Uterus (tissue), 4 donors: ENCODE data around the gene SERPINA5. TPM values are rescaled to one million over a fixed set of nuclear protein-coding genes. Genes with fewer than 3 reads are reported as not detected.
"Not testable (repeated sequence)": the region's sequence is repeated elsewhere in the genome, so short reads cannot be mapped to it uniquely, and the experiment has no call there.

Source experiments
- DNase-seq, 2 donors: peaks; one replicate each; pipeline ENCODE4 v3.0.0-alpha.2; 2019 to 2020
- H3K27ac ChIP-seq, 2 donors: fragments of 200-600 bp; sonication (generic); 1 replicate in 1 of 2; 2 replicates in 1 of 2; pipeline ENCODE4 v1.5.1; 2016 to 2018
- H3K27me3 ChIP-seq, 2 donors: fragments of 200-600 bp; sonication (generic); one replicate each; pipeline ENCODE4 v1.5.1; 2018 to 2019; ENCODE audit warnings: control low read depth in 1 of 2
- H3K36me3 ChIP-seq, 2 donors: fragments of 200-600 bp; sonication (generic); one replicate each; pipeline ENCODE4 v1.5.1; 2019; ENCODE audit warnings: control low read depth in 1 of 2
- H3K4me1 ChIP-seq, 2 donors: fragments of 200-600 bp; sonication (generic); one replicate each; pipeline ENCODE4 v1.5.1; 2018 to 2019; ENCODE audit warnings: control low read depth in 1 of 2
- H3K4me3 ChIP-seq, 2 donors: fragments of 200-600 bp; sonication (generic); 1 replicate in 1 of 2; 2 replicates in 1 of 2; pipeline ENCODE4 v1.5.1; 2018 to 2019; ENCODE audit warnings: mild to moderate bottlenecking in 1 of 2
- H3K9me3 ChIP-seq, 2 donors: fragments of 200-600 bp; sonication (generic); one replicate each; pipeline ENCODE4 v1.5.1; 2019; ENCODE audit warnings: control low read depth in 1 of 2
- POLR2A ChIP-seq, 2 donors: fragments of 450-650 bp; IDR thresholded peaks; one replicate each; pipeline ENCODE4 v1.6.1; 2016; ENCODE audit warnings: antibody characterized with exemption in 2 of 2, mild to moderate bottlenecking in 1 of 2, moderate library complexity in 1 of 2
- intact Hi-C: fragments of 100-400 bp; cut with DNase I; formaldehyde crosslinking; loops from one replicate; pipeline ENCODE4 v1.15.1; 2023; ENCODE audit warnings: low total_unique reads
- total RNA-seq, 4 donors: library from RNA; depleted of rRNA in 3 of 4; stranded (reverse); fragments of >200 nt in 3 of 4; gene quantifications; one replicate each; pipeline versions ENCODE4 v1.1.0 to v1.2.4, GENCODE V29; 2014 to 2023
- TF ChIP-seq, protein P1 (sequence below), 4 experiments: fragments of 200-600 bp in 2 of 4; fragments of 450-650 bp in 2 of 4; sonication (generic) in 2 of 4; IDR thresholded peaks; one replicate each; pipeline ENCODE4 v1.5.1; 2016 to 2019; ENCODE audit warnings: antibody characterized with exemption in 4 of 4, mild to moderate bottlenecking in 2 of 4, moderate library complexity in 1 of 4
- donor health status: DM: yes; HTN: yes; CAD: no.

SERPINA5 gene
- total RNA-seq, 4 donors from 2014 or later = under 0.01 to 19.6 (median 3.2) TPM

- TF ChIP-seq, protein P1, sequence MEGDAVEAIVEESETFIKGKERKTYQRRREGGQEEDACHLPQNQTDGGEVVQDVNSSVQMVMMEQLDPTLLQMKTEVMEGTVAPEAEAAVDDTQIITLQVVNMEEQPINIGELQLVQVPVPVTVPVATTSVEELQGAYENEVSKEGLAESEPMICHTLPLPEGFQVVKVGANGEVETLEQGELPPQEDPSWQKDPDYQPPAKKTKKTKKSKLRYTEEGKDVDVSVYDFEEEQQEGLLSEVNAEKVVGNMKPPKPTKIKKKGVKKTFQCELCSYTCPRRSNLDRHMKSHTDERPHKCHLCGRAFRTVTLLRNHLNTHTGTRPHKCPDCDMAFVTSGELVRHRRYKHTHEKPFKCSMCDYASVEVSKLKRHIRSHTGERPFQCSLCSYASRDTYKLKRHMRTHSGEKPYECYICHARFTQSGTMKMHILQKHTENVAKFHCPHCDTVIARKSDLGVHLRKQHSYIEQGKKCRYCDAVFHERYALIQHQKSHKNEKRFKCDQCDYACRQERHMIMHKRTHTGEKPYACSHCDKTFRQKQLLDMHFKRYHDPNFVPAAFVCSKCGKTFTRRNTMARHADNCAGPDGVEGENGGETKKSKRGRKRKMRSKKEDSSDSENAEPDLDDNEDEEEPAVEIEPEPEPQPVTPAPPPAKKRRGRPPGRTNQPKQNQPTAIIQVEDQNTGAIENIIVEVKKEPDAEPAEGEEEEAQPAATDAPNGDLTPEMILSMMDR (IDR thresholded peaks at IDR 0.05) = no peak
- TF ChIP-seq POLR2A (IDR thresholded peaks at IDR 0.05) = no peak
- Histone ChIP-seq H3K9me3 (no peaks in the 10 kb centered on the region), H3K4me1 (peaks cover 5 to 6% of the 10 kb centered on the region in 2 donors), H3K4me3 (no peak overlapping the region), H3K36me3 (no peaks in the 10 kb centered on the region), H3K27ac (peak overlapping the region; percentile 72 to 73), H3K27me3 (no peaks in the 10 kb centered on the region)
- DNase-seq = no peak
- intact Hi-C loops = no loop called here
Measured at GRCh38 chr14:94602722-94603121, 21.5 kb downstream of the SERPINA5 start.

- no peaks in the 10 kb centered on the region for H3K36me3 ChIP-seq
- intact Hi-C loops = no loop called here
- no peak for TF ChIP-seq POLR2A (IDR thresholded peaks at IDR 0.05)
- TF ChIP-seq, protein P1 (IDR thresholded peaks at IDR 0.05) = no peak
- no peak for DNase-seq
- no peaks in the 10 kb centered on the region for H3K27me3 ChIP-seq
- H3K9me3 ChIP-seq = no peaks in the 10 kb centered on the region
- no peak overlapping the region for H3K27ac ChIP-seq
- H3K4me1 ChIP-seq = peaks cover 0 to 5% of the 10 kb centered on the region in 2 donors
- no peak overlapping the region for H3K4me3 ChIP-seq
Measured at GRCh38 chr14:94605361-94605760, 24.1 kb downstream of the SERPINA5 start.

DNA sequence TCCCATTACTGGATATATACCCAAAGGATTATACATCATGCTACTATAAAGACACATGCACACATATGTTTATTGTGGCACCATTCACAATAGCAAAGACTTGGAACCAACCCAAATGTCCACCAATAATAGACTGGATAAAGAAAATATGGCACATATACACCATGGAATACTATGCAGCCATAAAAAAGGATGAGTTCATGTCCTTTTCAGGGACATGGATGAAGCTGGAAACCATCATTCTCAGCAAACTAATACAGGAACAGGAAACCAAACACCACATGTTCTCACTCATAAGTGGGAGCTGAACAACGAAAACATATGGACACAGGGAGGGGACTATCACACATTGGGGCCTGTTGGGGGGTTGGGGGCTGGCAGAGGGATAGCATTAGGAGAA lies 27.7 kb downstream of the SERPINA5 start:
- H3K27me3 ChIP-seq, H3K4me1 ChIP-seq, DNase-seq, H3K27ac ChIP-seq, H3K4me3 ChIP-seq, H3K36me3 ChIP-seq, intact Hi-C loops, H3K9me3 ChIP-seq: not testable (repeated sequence)

DNA sequence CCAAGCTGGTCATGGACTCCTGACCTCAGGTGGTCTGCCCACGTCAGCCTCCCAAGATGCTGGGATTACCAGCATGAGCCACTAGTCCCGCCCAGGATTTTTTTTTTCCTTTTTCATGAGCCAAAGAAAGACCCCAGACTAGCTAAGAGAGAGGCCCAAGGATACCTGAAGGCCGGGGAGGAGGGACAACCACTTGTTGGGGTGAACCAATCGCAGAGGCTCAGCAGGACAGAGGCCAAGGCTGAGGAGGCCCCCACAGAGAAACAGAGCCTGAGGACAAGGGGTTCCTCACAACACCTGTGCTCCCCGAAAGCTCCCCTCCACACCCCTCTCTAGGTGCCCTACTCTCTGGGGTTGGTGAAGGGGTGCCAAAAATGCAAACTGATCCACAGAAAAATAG lies 30.0 kb downstream of the SERPINA5 start:
- H3K27me3 ChIP-seq = no peaks in the 10 kb centered on the region
- no peaks in the 10 kb centered on the region for H3K9me3 ChIP-seq
- no peaks in the 10 kb centered on the region for H3K36me3 ChIP-seq
- intact Hi-C loops = no loop called here
- no peaks in the 10 kb centered on the region for H3K4me1 ChIP-seq
- H3K27ac ChIP-seq = no peak overlapping the region
- no peak overlapping the region for H3K4me3 ChIP-seq
- DNase-seq = no peak
- no peak for TF ChIP-seq POLR2A (IDR thresholded peaks at IDR 0.05)
- TF ChIP-seq, protein P1 (IDR thresholded peaks at IDR 0.05) = no peak

- intact Hi-C loops = no loop called here
- H3K9me3 ChIP-seq = no peaks in the 10 kb centered on the region
- no peak for TF ChIP-seq POLR2A (IDR thresholded peaks at IDR 0.05)
- TF ChIP-seq, protein P1 (IDR thresholded peaks at IDR 0.05) = no peak
- DNase-seq = no peak
- no peaks in the 10 kb centered on the region for H3K27me3 ChIP-seq
- no peaks in the 10 kb centered on the region for H3K36me3 ChIP-seq
- peak within 1 kb of the TSS in 1 of 2 donors; percentile 15 for H3K4me3 ChIP-seq
- peak within 1 kb of the TSS; percentile 52 to 67 for H3K27ac ChIP-seq
- no peaks in the 10 kb centered on the region for H3K4me1 ChIP-seq
Measured at GRCh38 chr14:94612174-94612573, 30.9 kb downstream of the SERPINA5 start, which contains the start of gene SERPINA3. SERPINA3 (plus strand) TSS chr14:94612391; CDS start chr14:94614442, 2,051 bp downstream.
